HL-60 (cell line): ENCODE data around the gene LIX1L.

ENCODE experiments used
- DNase-seq, 2 experiments: peaks; one replicate each; pipeline ENCODE4 v3.0.0-alpha.2; 2010 to 2020; ENCODE audit warnings: low read depth in 1 of 2, low spot score in 1 of 2
- H3K27ac ChIP-seq: fragments of 250-450 bp; sonication (Bioruptor Pico); replicated peaks from 2 replicates; pipeline ENCODE4 v1.5.1; 2020; ENCODE audit warnings: mild to moderate bottlenecking, moderate library complexity
- H3K27me3 ChIP-seq: fragments of 250-450 bp; sonication (Bioruptor Pico); 2 replicates; pipeline ENCODE4 v1.5.1; 2021; ENCODE audit warnings: mild to moderate bottlenecking, moderate library complexity; ENCODE audit not compliant: insufficient read depth, poor library complexity, severe bottlenecking
- H3K4me3 ChIP-seq: replicated peaks from 2 replicates; pipeline ENCODE4 v1.5.1; 2011; ENCODE audit warnings: mild to moderate bottlenecking, control low read depth, low read length; ENCODE audit not compliant: insufficient read depth
- CTCF ChIP-seq: IDR thresholded peaks from one replicate; pipeline ENCODE4 v1.5.1; 2011; ENCODE audit warnings: low read length, control low read depth, inconsistent platforms; ENCODE audit not compliant: insufficient read depth
- GABPA ChIP-seq: IDR thresholded peaks from 2 replicates; pipeline ENCODE4 v1.6.1; 2012; ENCODE audit warnings: low read depth
- POLR2AphosphoS5 ChIP-seq: IDR thresholded peaks from 2 replicates; pipeline ENCODE4 v1.6.1; 2012; ENCODE audit warnings: low read depth
- REST ChIP-seq: IDR thresholded peaks from 2 replicates; pipeline ENCODE4 v1.6.1; 2012; ENCODE audit warnings: low read depth; ENCODE audit not compliant: insufficient replicate concordance
- SPI1 ChIP-seq: IDR thresholded peaks from 2 replicates; pipeline ENCODE4 v1.6.1; 2012; ENCODE audit warnings: low read depth, mild to moderate bottlenecking, borderline replicate concordance

LIX1L gene

GRCh38 chr1:145972580-145972979 lies 14.8 kb upstream of the LIX1L start:
- DNase-seq = peak in 1 of 2 experiments; percentile 68
- no peak overlapping the region for H3K4me3 ChIP-seq
- no peaks in the 10 kb centered on the region for H3K27me3 ChIP-seq
- TF ChIP-seq GABPA (no peak), POLR2AphosphoS5 (no peak), CTCF (no peak), SPI1 (no peak), REST (no peak)
- no peak overlapping the region for H3K27ac ChIP-seq

GRCh38 chr1:145967288-145967687 lies 9.5 kb upstream of the LIX1L start:
- no peak overlapping the region for H3K27ac ChIP-seq
- no peak for DNase-seq
- H3K4me3 ChIP-seq = no peak overlapping the region
- H3K27me3 ChIP-seq = no peaks in the 10 kb centered on the region
- no peak for TF ChIP-seq GABPA
- no peak for TF ChIP-seq SPI1
- TF ChIP-seq REST = no peak
- TF ChIP-seq CTCF = no peak
- TF ChIP-seq POLR2AphosphoS5 = no peak

- no peak for DNase-seq
- Histone ChIP-seq H3K27me3 (no peaks in the 10 kb centered on the region), H3K27ac (peak overlapping the region; percentile 71), H3K4me3 (peak overlapping the region; percentile 62)
- no peak for TF ChIP-seq REST
- no peak for TF ChIP-seq GABPA
- TF ChIP-seq CTCF = no peak
- TF ChIP-seq SPI1 = no peak
- TF ChIP-seq POLR2AphosphoS5 = no peak
Observed at GRCh38 chr1:145965119-145965744, 7.4 kb upstream of the LIX1L start.
